Stimulated activated CD4-positive, alpha-beta T cell treated with anti-CD3 and anti-CD28 coated beads, Interleukin-2, amount 100 ng/mL, for 48 hours (primary cell): ENCODE results near the gene CDK4.

ENCODE experiments used
- DNase-seq, 2 donors: peaks; one replicate each; pipeline ENCODE4 v3.0.0-alpha.2; 2020

Gene CDK4

GRCh38 chr12:57771873-57772428 lies 19.8 kb upstream of the CDK4 start, which contains the start of gene METTL1:
TSS of gene METTL1 (minus strand) at chr12:57772105. CDS start at chr12:57772083, 22 bp downstream.
- peak; percentile 87 to 88 for DNase-seq

DNA sequence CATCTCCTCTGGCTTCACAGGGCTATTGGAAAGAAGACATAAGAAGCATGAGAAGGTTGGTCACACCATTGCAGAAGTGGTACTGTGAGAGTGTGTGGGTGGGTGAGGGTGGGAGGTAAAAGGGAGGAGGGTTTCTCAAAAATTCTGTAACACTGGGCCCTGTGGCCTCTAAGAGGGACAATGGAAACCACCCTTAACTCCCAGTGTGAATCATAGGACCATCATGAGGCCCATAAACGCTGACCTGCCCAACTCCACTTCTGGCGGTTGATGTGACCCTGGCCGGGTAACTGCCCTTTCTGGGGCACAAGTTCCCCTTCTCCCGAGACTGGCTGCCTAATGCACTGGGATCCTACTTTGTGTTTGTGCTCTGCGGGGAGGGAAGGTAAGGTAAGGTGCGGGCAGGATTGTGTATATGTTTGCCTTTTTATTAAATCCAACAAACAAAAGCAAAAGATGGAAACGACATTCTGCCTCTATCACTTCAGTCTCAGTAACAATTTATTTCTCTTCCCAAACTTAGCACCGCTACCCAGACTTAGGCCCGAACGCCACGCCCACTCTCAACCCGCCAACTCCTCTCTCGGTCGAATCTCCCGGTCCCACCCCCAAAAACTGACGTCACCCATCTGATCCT lies 19.2 kb upstream of the CDK4 start:
- DNase-seq, result peak; percentile 81 to 86

GRCh38 chr12:57770734-57771133 lies 18.6 kb upstream of the CDK4 start:
- DNase-seq, result no peak

GRCh38 chr12:57769594-57769993 lies 17.5 kb upstream of the CDK4 start:
- no peak for DNase-seq

GRCh38 chr12:57767876-57768275 lies 15.8 kb upstream of the CDK4 start:
- DNase-seq, result no peak

DNA sequence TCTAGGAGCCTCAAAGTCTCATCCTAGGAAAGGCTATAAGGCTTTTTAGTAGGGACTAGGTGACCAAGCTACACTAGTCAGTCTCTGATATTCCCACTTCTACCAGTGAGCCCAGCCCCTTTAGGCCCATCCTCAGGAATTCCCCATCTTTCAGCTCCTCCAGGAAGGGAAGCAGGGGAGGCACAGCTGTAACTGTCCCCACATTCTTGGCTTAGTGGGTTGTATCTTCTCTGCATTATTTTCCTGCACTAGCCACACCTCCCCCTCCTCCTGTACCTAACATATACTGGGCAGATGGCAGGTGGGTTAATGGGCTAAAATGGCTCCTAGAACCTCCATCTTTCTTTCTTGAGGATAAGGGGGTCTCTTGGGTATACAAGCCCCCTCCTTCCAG lies 15.2 kb upstream of the CDK4 start:
- DNase-seq, result no peak

DNA sequence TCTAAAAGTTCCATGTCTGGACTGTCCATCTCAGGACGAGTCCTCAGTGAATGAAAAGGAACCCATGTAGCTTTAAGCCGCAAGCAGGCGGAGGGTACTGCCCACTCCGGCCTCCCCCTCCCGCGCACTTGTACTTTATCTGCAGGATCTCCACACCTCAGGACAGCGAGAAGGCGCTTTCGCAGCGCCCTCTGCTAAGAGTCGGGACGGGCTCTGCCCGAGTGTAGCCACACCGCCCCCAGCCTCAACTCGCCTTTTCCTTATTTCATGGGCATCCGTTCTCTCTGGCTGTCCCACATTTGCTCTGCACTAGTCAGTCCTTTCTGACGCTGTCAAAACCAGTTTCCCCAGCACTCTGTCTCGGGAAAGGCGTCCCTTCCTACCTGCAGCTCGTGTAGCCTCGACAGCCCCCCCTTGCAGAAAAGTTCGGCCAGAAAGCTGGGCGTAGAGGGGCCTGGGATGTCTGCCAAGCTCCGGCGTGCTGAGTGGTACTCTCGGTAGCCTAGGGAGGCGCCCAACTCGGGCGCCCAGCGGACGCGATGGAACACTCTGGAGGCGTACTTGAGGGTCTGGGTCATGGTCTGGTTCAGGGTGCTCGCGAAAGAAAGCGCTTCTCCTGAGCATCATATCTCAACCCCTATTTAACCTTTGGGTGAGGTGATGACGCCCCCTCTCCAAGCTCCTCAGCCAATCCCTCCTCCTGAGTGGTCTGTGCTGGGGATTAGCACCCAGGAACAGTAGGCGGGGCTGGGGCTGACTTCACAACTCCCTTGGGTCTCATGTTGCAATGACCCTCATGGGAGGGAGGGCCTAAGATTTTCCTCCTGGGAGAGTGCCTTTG lies 14.6 kb upstream of the CDK4 start, which contains the start of gene CYP27B1:
TSS of gene CYP27B1 (minus strand) at position 615 of the 841 bp plus-strand sequence. CDS start at position 578, 37 bp downstream.
- DNase-seq, result peak in 1 of 2 donors; percentile 5

GRCh38 chr12:57765698-57766463 lies 13.8 kb upstream of the CDK4 start:
- DNase-seq, result peak in 1 of 2 donors; percentile 5

- peak in 1 of 2 donors; percentile 53 for DNase-seq
Measured at GRCh38 chr12:57765003-57765697, 13.0 kb upstream of the CDK4 start.

DNA sequence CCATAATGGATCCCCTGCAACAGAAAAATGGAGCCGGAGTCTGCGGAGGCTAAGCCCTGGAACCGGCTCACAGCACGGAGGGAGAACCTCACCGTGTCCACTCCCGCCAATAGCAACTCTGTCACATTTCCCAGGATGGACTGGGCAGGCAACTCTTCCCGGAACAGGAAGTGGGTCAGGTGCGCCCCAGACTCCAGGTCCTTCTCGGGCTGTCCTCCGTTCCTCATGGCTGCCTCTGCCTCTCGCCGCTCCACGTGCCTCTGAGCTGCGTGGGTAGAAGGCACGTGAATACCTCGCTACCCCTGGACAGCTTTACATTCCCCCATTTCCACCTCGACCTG lies 12.5 kb upstream of the CDK4 start:
- DNase-seq, result peak in 1 of 2 donors; percentile 23

GRCh38 chr12:57763881-57764661 lies 12.0 kb upstream of the CDK4 start:
- no peak for DNase-seq

DNA sequence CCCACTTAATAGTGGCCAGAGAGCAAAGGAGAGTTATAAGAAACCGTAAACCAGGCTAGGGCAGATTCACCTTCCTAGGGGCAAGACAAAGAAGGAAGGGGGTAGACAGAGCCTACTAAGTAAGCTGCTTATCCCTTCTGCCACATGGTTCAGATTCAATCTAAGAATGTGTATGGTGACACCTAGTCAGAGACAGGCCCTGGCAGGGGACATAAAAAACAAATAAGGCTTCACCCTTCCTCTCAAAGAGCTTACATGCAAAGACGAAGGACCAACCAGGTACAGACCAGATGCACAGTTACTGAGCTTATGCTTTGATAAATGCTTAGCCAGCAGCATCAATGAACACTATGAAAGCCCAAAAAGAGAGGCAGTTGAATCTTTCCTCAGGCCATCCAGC lies 10.4 kb upstream of the CDK4 start:
- no peak for DNase-seq

DNA sequence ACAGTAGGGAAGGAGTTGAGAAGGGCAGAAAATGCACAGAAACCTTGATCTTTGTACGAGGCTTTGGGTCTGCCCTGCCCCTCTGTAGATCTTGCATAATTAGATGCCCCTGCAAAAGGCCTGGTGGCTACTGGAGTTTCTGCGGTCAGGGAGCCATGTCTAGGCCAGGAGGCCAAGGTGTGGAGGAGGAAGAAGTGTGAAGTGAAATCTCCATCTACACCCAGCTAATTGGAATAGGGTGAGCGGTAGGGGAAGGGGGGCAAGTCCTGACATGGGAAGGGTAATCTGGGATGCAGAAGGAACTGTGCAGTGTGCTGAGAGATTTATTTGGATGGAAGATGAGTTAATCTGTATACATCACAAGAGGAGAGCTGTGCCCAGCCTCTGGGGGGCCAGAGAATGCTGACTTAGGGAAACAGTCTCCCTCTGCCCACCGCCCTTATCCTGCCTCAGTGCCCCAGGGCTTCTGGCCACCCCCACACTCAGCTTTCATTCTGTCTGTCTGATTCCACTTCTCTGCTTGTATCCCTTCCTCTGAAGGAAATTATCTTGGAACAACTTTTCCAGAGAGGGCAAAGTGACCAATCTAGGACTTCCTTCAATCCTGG lies 9.4 kb upstream of the CDK4 start:
- DNase-seq, result no peak

- DNase-seq, result no peak
Measured at GRCh38 chr12:57760347-57760982, 8.4 kb upstream of the CDK4 start.

- peak in 1 of 2 donors; percentile 23 for DNase-seq
Measured at GRCh38 chr12:57759360-57759980, 7.4 kb upstream of the CDK4 start.

GRCh38 chr12:57758552-57759359 lies 6.6 kb upstream of the CDK4 start:
- no peak for DNase-seq

DNA sequence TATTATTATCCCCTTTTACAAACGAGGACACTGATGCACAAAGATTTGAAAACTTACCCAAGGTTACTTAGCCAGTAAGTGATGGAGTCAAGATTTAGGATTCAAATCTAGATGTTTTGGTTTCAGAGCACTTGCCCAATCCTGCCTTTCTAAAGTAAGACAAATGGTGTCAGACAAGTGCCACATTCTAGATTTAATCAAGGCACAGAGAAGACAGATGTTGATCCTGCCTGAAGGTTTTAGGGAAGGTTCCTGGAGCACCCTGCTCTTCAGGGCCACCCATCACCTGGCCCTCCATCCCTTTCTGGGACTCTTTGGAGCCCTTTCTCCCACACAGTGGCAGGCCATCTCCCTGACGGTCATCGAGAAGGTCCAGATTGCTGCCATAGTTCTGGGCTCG lies 5.7 kb upstream of the CDK4 start:
- DNase-seq, result no peak

GRCh38 chr12:57756406-57757341 lies 4.6 kb upstream of the CDK4 start:
- peak; percentile 66 to 74 for DNase-seq
